ENCODE measurements around the gene CFAP57.
A peak's percentile ranks its signal among the peaks of the same experiment; 100 is the strongest.

The CFAP57 gene

DNA sequence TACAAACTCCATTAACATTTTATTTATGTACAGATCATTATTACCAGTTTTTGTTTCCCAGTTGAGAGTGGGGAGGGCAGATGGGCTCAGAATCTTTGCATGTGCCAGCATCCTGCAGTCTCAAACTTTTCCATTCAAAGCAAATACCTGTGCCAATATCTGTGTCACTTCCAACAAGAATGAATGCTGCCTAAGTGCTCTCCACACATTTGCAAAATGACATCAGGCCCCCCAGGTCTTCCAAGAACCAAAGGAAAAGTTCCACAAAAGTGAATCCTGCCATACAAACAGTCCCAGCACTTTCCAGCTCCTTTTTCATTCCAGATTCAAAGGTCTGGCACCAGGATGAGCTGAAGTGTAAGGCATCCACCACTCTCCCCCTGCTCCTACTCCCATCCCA, 127.0 kb downstream of the CFAP57 start:
- DNase-seq (ENCODE audit: low read depth): no peak

DNA sequence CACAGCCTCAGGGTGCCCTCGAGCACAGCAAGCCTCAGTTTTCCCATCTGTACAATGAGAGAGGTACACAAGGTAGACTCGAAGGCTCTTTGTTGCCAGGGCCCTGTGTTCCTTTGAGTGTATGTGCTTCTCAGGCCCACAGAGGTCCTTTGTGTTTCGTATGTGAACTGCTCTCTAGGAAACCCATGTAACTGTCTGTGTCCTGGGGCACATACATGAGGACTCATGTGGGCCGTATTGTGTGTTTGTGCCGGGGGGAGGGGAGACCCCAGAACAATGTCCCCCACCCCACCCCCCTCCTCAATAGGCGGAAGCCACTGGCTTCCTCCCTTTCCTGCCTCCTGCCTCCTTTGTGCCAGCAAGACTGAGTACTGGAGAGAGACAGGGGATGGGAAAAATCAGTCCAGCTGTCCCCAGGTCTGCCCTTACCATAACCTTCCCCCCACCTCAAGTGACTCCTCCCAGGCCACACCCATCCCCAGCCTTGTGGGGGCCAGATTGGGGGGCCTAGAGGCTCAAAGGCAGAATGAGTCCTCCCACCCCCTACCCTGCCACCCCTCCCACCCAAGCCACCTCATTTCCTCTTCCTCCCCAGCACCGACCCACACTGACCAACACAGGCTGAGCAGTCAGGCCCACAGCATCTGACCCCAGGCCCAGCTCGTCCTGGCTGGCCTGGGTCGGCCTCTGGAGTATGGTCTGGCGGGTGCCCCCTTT, 128.4 kb downstream of the CFAP57 start, which contains the start of gene TIE1:
TSS of gene TIE1 (plus strand) at position 605 of the 717 bp plus-strand sequence. CDS start at position 695, 90 bp downstream.
- DNase-seq (ENCODE audit: low read depth): peak; percentile 75

DNA sequence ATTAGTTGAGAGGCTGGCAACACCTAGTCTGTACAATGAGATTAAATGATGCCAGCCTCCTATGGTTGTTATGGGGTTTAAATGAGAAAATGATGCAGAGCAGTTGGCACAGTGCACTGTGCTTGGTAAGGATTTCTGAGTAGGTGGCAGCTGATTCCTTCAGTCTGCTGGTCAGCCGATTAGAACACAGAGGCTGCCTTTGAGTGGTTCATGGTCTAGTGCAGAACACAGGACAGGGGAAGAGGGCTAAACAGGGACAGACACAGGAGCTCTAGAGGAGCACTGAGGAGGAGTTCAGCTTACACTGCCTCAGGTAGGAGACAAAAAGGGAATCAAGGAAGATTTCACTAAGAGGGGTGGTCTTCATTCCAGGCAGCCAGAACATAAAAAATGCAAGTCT, 130.1 kb downstream of the CFAP57 start:
- DNase-seq (ENCODE audit: low read depth): no peak

DNA sequence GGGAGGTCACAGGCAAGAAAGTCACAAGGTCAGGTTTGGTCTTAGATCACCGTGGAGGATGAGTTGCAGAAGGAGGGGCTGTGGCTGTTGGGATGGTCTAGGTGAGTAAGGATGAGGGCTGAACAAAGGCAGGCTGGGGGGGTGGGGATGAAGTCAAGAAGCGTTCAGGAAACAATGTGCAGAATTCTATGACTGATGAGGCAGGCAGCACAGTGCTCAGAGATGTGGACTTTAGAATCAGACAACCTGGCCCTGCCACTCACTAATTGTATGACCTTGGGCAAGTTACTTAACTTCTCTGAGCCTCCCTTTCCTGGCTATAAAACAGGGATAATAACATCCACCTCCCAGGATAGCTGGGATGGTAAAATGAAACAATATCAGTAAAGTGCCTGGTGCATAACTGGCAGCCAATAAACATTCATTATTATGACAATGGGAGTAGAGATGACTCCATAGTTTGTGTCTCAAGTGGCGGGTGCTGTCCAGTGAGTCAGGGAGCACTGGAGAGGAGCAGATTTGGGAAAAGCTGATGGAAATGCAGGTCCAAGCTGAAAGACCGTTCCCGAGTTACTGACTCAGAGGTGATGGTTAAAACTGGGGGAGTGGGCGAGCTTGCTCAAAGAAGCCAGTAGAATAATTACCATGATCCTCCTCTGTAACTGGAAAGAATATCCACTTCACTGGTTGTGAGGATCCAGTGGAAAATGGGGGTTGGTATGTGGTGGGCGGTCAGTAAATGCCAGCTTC, 130.8 kb downstream of the CFAP57 start:
- no peak for DNase-seq (ENCODE audit: low read depth)

DNA sequence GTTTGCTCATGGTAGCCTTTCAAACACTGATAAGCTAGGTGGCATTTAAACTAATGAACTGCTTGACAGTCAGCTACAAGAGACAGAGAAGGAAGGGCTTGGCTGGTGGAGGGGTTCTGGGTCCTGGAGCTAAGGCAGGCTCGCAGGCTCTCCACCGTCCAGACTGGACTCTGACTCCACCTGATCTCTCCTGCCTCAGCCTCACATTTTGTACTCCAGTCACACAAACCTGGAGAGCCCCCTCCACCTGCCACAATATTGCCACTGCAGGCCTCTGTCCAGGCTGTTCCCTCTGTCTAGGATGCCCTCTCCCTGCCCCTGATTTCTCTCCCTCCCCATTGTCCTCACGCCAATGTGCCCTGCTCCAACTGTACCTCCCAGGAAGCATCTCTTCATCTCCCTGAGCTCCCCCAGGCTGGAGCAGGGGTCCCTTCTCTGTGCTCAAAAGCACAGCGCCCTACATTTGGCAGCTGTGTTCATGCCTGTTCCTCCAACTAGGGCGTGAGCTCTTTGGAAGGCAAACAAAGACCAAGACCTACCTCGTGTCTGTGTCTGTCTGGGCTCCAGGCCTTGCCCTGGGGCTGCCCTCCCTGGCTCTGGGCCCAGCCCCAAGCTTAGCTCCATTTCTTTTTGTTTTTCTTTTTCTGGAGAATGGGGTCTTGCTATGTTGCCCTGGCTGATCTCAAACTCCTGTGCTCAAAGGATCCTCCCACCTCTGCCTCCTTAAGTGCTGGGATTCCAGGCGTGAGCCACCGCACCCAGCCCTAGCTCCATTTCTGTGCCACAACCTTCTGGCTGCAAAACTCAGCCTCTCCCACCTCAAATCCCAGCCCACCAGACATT, 131.6 kb downstream of the CFAP57 start:
- no peak for DNase-seq (ENCODE audit: low read depth)

Measured in CMK (cell line).